Lower leg skin (tissue), 4 donors: ENCODE measurements around the gene HSPA12B. TPM values are rescaled to one million over a fixed set of nuclear protein-coding genes. Genes with fewer than 3 reads are reported as not detected.

Experiments used
- DNase-seq, 2 donors: peaks; one replicate each; pipeline ENCODE4 v3.0.0-alpha.2; 2019; ENCODE audit warnings: low spot score in 2 of 2
- H3K4me3 ChIP-seq: fragments of 200-600 bp; sonication (generic); 2 replicates; pipeline ENCODE4 v1.5.1; 2017; ENCODE audit warnings: mild to moderate bottlenecking, low read depth; ENCODE audit not compliant: poor library complexity, severe bottlenecking
- POLR2A ChIP-seq, 2 donors: fragments of 450-650 bp; IDR thresholded peaks; one replicate each; pipeline ENCODE4 v1.6.1; 2016 to 2017; ENCODE audit warnings: antibody characterized with exemption in 2 of 2, mild to moderate bottlenecking in 1 of 2, moderate library complexity in 1 of 2
- WGBS, 2 donors: methylation state at CpG; one replicate each; pipeline ENCODE4 v1.1.5; 2018; 5-methylcytosine and 5-hydroxymethylcytosine counted together
- intact Hi-C: fragments of 100-400 bp; cut with DNase I; formaldehyde crosslinking; loops from one replicate; pipeline ENCODE4 v1.15.0; 2023; ENCODE audit warnings: low total_unique reads
- total RNA-seq, 4 donors: library from RNA; depleted of rRNA; stranded (reverse); fragments of >200 nt; gene quantifications; one replicate each; pipeline ENCODE4 v1.1.0, GENCODE V29; 2016
- TF ChIP-seq, protein P1 (sequence below), 3 donors: fragments of 450-650 bp; IDR thresholded peaks; one replicate each; pipeline ENCODE4 v1.5.1; 2016; ENCODE audit warnings: antibody characterized with exemption in 3 of 3, mild to moderate bottlenecking in 3 of 3, moderate library complexity in 2 of 3

Gene HSPA12B
- total RNA-seq, 4 donors from 2014 or later = 4.0 to 6.0 (median 5.7) TPM

DNA sequence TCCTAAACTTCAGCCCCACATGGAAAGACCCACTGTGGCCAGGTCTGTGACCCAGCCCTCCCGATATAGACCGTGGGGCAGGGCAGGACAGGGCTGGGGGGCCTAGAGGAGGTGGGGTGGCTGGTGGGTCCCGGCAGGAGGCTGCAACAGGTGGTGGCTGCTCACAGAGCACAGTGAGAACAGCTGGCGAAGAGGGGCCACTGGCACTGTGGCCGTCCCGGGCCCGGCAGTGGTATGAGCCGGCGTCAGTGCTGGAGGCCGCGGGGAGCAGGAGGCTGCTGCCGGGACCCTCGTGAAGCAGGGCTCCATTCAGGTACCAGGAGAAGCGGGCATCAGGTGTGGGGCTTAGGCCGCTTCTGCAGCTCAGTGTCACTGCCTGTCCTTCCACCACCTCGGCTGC lies 33.4 kb upstream of the HSPA12B start:
- WGBS, 2 donors = 88 to 91% methylated on average over 14 to 16 of the region's 16 CpGs
- intact Hi-C loops = no loop called here
- no peak for DNase-seq
- H3K4me3 ChIP-seq = no peak overlapping the region
- TF ChIP-seq, protein P1, sequence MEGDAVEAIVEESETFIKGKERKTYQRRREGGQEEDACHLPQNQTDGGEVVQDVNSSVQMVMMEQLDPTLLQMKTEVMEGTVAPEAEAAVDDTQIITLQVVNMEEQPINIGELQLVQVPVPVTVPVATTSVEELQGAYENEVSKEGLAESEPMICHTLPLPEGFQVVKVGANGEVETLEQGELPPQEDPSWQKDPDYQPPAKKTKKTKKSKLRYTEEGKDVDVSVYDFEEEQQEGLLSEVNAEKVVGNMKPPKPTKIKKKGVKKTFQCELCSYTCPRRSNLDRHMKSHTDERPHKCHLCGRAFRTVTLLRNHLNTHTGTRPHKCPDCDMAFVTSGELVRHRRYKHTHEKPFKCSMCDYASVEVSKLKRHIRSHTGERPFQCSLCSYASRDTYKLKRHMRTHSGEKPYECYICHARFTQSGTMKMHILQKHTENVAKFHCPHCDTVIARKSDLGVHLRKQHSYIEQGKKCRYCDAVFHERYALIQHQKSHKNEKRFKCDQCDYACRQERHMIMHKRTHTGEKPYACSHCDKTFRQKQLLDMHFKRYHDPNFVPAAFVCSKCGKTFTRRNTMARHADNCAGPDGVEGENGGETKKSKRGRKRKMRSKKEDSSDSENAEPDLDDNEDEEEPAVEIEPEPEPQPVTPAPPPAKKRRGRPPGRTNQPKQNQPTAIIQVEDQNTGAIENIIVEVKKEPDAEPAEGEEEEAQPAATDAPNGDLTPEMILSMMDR (IDR thresholded peaks at IDR 0.05) = no peak
- no peak for TF ChIP-seq POLR2A (IDR thresholded peaks at IDR 0.05)

DNA sequence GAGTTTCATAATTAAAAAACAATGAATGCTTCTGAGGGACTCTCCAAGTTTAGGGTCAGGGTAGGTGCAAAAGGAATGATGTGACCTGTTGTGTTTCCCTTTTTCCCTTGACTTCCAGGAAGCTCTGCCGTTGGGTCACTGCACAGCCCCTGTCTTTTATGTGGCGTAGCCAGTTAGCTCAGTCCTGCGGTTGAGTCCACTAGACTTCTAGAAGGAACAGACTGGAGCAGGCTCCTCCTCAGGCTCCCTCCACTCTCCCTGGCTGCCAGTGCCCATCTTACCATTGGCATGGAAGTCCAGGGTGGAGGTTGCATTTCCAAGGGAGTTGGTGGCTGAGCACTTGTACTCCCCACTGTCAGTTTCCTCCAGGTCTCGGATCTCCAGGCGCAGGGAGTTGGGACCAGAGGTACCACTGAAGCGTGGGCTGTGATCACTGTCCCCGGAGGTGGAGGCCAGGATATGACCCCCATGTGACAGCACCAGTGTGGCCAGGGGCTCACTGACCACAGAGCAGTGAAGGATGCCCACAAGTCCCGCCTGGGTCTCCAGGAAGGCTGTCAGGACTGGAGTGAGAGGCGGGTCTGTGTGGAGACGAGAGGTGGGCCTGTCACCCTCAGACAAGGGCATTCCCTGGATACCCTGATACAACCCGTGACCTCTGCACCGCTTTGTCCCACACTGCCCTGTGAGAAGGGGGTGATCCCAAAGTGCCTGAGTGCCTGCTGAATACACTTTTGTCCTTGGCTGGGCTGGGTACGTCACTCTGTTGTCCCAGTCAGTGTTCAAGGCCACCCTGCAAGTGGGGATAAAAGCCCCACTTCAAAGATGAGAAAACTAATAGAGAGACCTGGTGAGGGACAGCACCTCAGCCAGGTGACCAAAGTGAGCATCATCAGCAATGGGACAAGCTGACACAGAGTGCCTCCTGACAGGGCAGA lies 31.2 kb upstream of the HSPA12B start:
- TF ChIP-seq, protein P1 (IDR thresholded peaks at IDR 0.05) = no peak
- TF ChIP-seq POLR2A (IDR thresholded peaks at IDR 0.05) = no peak
- WGBS, 2 donors = 91 to 93% methylated on average over 12 to 13 of the region's 13 CpGs
- intact Hi-C loops = no loop called here
- H3K4me3 ChIP-seq = no peak overlapping the region
- DNase-seq = no peak

DNA sequence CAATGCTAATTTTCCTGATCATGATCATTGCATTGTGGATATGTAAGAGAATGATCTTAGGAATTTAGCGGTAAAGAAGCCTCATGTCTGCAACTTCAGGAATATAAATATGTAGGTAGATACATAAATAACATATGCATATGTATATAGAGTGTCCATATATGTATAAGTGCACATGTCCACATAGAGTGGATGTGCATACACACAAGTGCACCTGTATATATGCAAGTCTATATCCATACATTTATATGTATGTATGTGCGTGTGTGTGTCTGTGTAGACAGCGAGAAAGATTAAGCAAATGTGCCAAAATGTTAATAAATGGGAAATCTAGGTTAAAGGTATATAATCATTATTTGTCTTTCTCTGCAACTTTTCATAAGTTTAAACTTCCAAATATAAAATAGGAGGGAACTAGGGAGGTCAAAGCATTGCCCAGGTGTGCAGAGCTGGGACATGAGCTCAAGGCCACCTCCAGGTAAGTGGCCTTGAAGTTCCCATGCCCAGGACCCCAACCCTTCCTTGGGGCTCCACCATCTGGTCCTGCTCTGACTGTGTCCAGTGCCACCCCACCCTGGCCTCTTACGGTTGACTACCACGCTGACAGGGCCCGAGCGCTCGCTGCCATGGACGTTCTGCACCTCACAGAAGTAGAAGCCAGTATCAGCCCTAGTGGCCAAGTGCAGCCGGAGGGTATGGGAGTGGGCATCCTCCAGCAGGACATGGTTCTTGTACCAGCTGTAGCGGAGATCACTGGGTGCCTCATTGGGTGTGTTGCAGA lies 29.7 kb upstream of the HSPA12B start:
- 86 to 91% methylated on average over 11 of the region's 11 CpGs for WGBS, 2 donors
- TF ChIP-seq, protein P1 (IDR thresholded peaks at IDR 0.05) = no peak
- no peak for TF ChIP-seq POLR2A (IDR thresholded peaks at IDR 0.05)
- no peak overlapping the region for H3K4me3 ChIP-seq
- no peak for DNase-seq
- intact Hi-C loops = no loop called here

DNA sequence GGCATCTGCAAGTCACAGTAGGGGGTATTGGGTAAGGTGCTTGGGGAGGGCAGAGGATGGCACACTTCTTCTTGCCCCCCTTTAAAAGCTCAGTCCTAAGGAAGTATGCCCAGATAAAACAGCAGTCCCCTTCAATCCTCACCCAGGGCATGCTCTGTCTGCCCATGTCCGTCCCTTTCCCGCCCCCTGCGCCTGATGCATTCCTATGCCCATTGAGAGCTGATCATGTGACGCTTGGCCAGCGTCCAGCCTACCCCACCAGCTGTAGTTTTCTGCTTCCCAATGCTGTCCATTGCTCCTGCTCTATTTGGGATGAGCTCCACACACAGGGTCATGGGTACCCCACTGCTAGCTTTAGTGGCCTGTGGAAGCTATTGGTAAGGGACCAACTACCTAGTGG lies 28.4 kb upstream of the HSPA12B start:
- no peak overlapping the region for H3K4me3 ChIP-seq
- WGBS, 2 donors = 73 to 77% methylated on average over 5 of the region's 5 CpGs
- intact Hi-C loops = no loop called here
- TF ChIP-seq, protein P1 (IDR thresholded peaks at IDR 0.05) = no peak
- TF ChIP-seq POLR2A (IDR thresholded peaks at IDR 0.05) = no peak
- DNase-seq = no peak

DNA sequence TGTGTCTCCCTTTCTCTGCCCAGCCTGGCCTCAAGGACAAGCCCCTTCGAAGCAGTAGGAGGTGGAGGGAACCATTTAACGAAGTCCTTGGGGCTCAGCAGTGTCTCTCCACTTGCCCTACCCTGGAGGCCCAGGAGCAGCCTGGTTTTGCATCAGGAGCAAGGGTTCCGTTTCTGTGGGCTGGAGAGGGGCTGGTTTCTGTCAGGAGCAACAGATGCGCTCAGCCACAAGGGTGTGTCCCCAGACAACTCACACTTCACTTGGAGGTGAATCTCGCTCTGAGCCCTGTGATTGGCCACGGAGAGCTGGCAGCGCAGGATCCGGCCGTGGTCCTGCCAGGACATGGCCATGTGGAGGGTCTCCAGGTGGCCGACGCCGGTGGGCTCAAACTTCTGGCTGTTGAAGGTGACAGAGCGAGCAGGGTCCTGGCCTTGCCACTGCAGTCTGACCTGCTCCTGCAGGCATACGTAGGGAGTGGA lies 27.0 kb upstream of the HSPA12B start:
- TF ChIP-seq, protein P1 (IDR thresholded peaks at IDR 0.05) = no peak
- TF ChIP-seq POLR2A (IDR thresholded peaks at IDR 0.05) = no peak
- intact Hi-C loops = no loop called here
- WGBS, 2 donors = 90 to 92% methylated on average over 14 of the region's 14 CpGs
- no peak overlapping the region for H3K4me3 ChIP-seq
- no peak for DNase-seq
